Medulla oblongata (tissue), 1 donor: ENCODE results near the gene GOLGA6L7.
A peak's percentile ranks its signal among the peaks of the same experiment; 100 is the strongest.
"Not testable (repeated sequence)": the region's sequence is repeated elsewhere in the genome, so short reads cannot be mapped to it uniquely, and the experiment has no call there.

Experiments used
- DNase-seq: peaks from one replicate; pipeline ENCODE4 v3.0.0-alpha.2; 2015; ENCODE audit errors: extremely low spot score

GOLGA6L7 gene

DNA sequence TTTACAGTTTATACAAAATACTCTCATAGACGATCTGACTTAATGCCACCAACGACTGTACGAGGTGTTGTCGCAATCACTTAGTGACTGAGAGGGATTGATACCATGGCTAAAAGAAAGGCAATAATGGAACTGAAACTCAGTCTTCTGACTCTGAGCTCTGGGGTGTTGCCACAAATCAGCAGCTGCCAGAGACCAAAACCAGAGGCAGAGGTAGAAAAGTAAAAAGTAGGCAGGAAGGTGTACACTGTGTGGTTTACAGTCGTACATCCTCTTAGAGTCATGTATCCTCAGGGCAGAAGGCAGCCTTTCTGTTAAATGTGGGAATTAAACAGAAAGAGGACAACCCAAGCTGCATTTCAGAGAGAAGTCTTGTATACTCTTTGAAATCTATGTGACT, 1.2 kb downstream of the GOLGA6L7 start:
- DNase-seq, result not testable (repeated sequence)

GRCh38 chr15:28844147-28844546, 4.3 kb downstream of the GOLGA6L7 start:
- not testable (repeated sequence) for DNase-seq

GRCh38 chr15:28843520-28843919, 4.9 kb downstream of the GOLGA6L7 start:
- not testable (repeated sequence) for DNase-seq

DNA sequence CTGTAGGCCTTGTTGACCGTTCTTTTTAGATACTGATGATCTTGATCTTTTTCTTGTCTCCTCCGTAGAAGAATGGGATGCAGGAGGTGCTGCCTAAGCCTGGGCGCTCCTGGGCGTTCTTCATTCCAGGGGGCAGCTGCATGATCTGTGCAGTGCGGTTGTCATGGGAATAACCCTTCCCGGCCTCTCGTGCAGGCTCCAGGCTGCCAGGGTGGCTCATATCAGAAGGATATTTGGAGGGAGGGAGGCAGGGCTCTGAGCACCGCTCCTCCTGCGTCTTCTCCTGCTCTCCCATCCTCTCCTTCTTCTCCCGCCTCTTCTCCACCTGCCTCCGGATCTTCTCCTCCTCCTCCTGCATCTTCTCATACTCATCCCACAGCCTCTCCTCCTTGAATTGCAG, 6.2 kb downstream of the GOLGA6L7 start:
- DNase-seq, result not testable (repeated sequence)

- DNase-seq, result not testable (repeated sequence)
Measured at GRCh38 chr15:28840285-28840684, 8.2 kb downstream of the GOLGA6L7 start.

DNA sequence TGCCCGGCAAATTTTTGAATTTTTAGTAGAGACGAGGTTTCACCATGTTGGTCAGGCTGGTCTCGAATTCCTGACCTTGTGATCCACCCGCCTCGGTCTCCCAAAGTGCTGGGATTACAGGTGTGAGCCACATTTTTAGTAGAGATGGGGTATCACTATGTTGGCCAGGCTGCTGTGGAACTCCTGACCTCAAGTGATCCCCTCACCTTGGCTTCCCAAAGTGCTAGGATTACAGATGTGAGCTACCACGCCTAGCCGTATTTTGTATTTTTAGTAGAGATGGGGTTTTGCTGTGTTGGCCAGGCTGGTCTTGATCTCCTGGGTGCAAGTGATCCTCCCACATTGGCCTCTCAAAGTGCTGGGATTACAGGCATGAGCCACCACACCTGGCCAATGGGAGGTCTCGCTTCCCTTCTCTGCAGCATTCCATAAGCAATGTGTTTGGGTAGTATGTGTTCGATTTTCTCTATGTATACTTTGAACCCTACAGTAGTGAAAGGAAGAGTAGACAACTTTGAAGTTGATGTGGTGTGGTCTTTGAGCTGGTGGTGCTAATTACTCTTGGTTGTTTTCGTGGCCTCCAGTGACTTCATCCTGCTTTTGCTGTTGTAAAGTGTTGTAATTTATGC, 13.4 kb downstream of the GOLGA6L7 start:
- DNase-seq, result not testable (repeated sequence)

DNA sequence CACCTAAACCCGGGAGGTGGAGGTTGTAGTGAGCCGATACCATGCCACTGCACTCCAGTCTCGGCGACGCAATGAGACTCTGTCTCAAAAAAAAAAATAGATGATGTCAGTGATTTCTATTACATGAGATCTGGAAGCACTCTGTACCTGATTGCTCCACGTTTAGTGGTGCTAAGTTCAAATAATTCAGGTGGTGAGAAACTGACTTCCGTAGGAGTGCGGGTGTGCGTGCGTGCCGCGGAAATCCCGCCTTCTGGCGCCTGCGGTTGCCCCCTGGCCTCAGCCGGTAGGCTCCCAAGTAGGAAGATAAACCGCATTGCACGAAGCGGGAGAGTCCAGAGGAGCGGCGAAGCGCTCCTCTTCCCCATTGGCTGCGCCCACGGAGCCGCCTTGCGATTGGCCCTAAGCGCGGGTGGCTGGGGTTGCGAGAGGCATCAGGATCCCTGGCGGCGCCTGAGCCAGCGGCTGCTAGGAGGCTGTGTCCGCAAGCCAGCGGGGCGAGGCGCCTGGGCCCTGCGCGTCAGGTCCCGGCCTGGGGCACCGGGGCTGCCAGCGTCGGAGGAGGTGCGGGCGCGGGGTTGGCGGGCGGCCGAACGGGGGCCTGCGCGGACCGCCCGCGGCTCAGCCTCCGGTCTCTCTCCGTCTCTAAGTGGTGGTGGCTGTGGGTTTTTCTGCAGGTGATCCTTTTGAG, 16.4 kb downstream of the GOLGA6L7 start:
- peak; percentile 85 for DNase-seq

DNA sequence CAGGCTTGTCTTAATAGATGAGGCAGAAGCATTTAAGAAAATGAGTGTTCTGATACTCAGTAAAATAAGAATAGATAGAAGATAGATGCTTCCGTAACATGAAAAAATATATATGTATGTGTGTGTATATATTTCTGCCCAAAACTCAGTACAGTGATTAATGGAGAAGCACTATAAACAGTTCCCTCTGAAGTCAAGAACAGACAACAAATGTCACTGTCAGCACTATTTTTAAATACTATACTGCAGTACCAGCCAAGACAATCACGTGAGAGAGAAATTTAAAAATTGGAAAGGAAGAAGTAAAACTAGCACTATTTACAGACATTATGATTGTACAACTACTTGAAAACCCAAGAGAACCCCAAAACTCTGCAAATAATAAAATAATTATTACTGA, 27.0 kb downstream of the GOLGA6L7 start:
- not testable (repeated sequence) for DNase-seq

- not testable (repeated sequence) for DNase-seq
Measured at GRCh38 chr15:28819930-28820295, 28.5 kb downstream of the GOLGA6L7 start.

DNA sequence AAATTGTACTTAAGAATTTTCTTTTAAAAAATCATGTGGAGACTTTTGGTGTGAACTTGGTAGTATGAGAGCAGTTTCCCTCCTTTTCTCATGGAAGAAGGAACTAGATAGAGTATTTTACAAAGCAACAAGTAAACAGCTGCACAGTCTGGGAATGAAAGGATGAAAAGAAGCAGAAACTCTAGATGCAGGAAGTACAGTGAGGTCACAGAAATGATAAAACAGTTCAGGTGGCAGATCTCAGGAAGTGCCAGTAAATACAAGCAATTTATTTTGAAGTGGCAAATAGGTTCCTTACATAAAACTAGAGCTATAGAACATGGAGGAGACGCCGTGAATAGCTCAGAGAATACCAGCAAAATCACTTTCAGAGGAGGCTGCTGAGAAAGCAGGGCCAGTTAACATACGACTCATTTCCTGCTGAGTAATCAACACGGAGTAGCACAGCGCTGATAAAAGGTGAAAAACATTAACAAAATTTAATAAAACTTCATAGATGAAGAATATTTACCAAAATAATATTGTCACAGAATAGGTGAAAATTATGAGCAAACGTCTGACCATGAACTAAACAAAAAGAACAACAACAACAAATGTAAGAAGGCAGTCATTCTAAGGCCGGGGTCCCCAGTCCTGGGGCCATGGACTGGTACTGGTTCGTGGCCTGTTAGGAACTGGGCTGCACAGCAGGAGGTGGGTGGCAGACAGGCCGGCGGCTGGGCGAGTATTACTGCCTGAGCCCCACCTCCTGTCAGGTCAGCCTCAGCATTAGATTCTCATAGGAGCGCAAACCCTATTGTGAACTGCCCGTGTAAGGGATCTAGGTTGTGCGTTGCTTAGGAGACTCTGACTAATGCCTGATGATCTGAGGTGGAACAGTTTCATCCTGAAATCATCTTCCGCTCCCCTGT, 29.2 kb downstream of the GOLGA6L7 start:
- not testable (repeated sequence) for DNase-seq

DNA sequence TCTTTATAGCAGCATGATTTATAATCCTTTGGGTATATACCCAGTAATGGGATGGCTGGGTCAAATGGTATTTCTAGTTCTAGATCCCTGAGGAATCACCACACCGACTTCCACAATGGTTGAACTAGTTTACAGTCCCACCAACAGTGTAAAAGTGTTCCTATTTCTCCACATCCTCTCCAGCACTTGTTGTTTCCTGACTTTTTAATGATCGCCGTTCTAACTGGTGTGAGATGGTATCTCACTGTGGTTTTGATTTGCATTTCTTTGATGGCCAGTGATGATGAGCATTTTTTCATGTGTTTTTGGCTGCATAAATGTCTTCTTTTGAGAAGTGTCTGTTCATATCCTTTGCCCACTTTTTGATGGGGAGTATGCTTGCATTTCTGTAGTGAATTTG, 30.3 kb downstream of the GOLGA6L7 start:
- not testable (repeated sequence) for DNase-seq

DNA sequence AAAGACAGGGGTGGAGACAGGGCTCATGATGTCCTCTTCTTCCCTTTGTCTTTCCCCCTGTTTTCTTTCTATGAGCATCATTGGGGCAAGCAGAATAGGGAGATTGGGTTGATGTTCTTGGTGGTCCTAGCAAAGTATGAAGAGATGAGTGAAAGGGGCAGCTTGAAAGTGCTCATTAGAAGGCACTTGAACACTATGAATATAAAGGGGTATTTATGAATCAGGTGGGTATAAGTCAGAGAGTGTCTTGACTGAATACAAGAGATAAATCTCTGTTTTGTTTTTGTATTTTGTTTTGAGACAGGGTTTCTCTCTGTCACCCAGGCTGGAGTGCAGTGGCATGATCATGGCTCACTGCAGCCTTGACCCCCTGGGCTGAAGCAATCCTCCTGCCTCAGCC, 34.4 kb downstream of the GOLGA6L7 start:
- DNase-seq, result not testable (repeated sequence)

GRCh38 chr15:28813392-28813791, 35.1 kb downstream of the GOLGA6L7 start:
- DNase-seq, result not testable (repeated sequence)

GRCh38 chr15:28811852-28812550, 36.4 kb downstream of the GOLGA6L7 start:
- DNase-seq, result peak; percentile 3

GRCh38 chr15:28810444-28810843, 38.0 kb downstream of the GOLGA6L7 start:
- not testable (repeated sequence) for DNase-seq

GRCh38 chr15:28808136-28808535, 40.3 kb downstream of the GOLGA6L7 start:
- not testable (repeated sequence) for DNase-seq

GRCh38 chr15:28800366-28800765, 48.1 kb downstream of the GOLGA6L7 start:
- not testable (repeated sequence) for DNase-seq

- DNase-seq, result not testable (repeated sequence)
Measured at GRCh38 chr15:28798234-28798633, 50.2 kb downstream of the GOLGA6L7 start.

GRCh38 chr15:28794231-28794630, 54.2 kb downstream of the GOLGA6L7 start:
- DNase-seq, result not testable (repeated sequence)
